ENCODE results near the gene CDC14A.

CDC14A gene

GRCh38 chr1:100539836-100540536, 187.7 kb downstream of the CDC14A start:
- no peak for DNase-seq (ENCODE audit: low spot score)

DNA sequence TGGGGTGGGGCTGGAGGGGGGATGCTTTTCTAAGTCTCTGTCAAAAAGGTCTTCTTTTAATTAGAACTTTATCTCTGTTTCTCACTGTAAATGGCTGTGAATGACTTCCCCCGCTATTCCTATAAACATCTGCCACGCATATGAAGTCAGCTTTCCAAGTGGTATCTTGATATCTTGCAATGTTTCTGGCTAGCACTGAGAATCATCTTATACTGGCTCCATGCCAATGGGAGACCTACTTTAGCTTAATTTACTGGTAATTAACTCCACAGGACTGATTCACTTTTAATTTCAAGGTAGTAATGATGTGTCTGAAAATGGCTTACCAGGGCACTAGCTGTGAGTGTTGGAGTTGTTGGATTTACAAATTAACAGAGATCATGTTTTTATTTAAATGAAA, 190.0 kb downstream of the CDC14A start:
- no peak for DNase-seq (ENCODE audit: low spot score)

DNA sequence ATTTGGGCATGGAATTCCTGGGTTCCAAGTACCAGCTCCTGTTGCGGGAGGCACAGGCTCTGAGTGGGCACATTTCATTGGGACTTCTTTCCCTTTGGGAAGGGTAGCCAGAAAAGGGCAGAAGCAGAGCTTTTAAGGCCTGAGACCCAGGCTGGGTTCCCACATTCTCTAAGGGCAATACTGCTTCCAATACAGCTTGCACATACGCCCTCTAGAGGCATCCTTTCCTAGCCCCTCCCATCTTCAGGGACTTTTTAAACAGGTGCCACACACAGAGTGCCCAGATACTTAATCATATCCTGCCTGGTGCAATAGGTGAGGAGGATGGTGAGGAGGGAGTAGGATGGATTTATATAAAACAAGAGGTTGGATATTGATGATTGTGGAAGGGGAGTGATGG, 191.3 kb downstream of the CDC14A start:
- peak; percentile 19 for DNase-seq (ENCODE audit: low spot score)

DNA sequence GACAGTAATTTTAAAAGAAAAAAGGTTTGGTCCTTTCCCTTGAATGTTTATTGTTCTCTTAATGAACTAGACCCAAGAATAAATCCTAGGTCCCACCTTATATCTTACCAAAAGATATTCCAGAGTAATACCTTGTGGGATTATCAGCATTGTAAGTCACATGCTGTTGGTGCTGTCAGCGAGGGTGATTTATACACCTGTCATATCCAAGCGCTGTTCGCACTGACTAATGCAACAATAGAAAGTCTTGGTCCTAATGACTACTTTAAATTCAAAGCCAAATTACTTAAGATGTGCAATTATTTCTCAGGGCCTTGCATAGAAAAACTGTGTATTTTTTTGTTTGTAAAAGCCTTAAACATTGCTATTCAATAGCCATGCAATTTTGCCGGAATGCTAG, 192.5 kb downstream of the CDC14A start:
- no peak for DNase-seq (ENCODE audit: low spot score)

DNA sequence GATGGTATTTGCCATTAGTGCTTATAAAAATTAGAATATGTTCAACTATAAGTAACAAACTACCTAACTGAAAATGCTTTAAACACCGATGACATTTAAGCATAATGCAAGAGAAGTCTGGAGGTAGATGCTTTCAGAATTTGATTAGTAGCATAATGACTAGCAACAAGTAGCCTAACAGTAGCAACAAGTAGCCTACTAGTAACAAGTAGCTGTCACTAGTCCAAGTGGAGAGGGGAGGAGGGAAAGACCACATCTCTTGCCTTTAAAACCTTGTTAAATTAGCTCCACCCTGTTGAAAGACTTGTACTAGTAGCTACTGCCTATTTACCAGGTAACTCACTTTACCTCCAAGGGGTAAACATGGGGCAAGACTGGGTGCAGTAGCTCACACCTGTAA, 193.5 kb downstream of the CDC14A start:
- no peak for DNase-seq (ENCODE audit: low spot score)

DNA sequence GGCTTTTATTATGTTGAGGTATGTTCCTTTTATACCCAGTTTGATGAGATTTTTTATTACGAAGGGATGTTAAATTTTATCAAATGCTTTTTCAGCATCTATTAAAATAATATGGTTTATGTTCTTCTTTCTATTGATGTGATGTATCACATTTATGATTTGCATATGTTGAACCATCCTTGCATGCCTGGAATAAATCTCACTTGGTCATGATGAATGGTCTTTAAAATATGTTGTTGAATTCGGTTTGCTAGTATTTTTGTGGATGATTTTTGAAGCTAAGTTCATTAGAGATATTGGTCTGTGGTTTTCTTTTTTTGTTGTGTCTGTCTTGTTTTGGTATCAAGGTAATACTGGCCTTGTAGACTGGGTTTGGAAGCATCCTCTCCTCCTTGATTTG, 199.7 kb downstream of the CDC14A start:
- no peak for DNase-seq (ENCODE audit: low spot score)

DNA sequence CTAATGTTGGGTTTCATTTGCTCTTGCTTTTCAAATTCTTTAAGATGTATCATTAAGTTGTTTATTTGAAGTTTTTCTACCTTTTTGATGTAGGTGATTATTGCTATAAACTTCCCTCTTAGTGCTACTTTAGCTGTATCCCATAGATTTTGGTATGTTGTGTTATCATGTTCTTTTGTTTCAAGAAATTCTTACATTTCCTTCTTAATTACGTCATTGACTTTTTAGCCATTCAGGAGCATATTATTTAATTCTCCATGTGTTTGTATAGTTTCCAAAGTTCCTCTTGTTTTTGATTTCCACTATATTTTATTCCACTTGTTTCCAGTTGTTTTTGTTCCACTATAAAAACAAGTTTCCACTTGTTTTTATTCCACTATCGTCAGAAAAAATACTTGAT, 200.6 kb downstream of the CDC14A start:
- DNase-seq (ENCODE audit: low spot score) = no peak

GRCh38 chr1:100556181-100556580, 203.9 kb downstream of the CDC14A start:
- DNase-seq (ENCODE audit: low spot score) = no peak

GRCh38 chr1:100556925-100557605, 204.8 kb downstream of the CDC14A start:
- DNase-seq (ENCODE audit: low spot score) = no peak

DNA sequence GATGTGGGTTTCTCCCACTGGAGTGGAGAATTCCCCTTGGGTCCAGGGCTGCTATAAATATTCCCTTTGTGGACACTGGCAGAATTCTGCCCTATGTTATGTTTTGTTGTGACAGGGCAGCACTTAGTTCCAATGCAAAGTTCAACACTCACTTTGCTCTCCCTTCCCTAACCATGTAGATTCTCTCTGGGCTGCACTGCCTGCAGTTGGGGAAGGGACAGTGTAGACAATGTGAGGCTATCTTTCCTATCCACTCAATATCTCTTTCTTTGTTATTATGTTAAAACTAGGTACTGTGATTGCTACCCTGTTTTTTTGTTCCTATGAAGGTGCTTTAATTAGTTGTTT, 205.3 kb downstream of the CDC14A start:
- no peak for DNase-seq (ENCODE audit: low spot score)

DNA sequence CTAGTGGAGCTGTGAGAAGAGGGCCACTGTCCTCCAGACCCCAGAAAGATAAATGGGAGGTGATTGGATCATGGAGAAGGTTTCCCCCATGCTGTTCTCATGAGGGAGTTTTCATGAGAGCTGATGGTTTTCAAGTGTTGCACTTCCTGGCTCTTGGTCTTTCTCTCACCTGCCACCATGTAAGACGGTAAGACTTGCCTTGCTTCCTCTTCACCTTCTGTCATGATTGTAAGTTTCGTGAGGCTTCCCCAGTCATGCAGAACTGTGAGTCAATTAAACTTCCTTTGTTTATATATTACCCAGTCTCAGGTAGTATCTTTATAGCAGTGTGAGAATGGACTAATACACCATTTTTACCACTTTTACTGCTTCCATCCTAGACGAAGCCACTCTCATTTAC, 213.2 kb downstream of the CDC14A start:
- no peak for DNase-seq (ENCODE audit: low spot score)

- DNase-seq (ENCODE audit: low spot score) = no peak
Measured at GRCh38 chr1:100565937-100566699, 213.8 kb downstream of the CDC14A start.

- DNase-seq (ENCODE audit: low spot score) = no peak
Measured at GRCh38 chr1:100567062-100567461, 214.8 kb downstream of the CDC14A start.
